ENCODE results near the gene NXN.
"Not testable (repeated sequence)": the region's sequence is repeated elsewhere in the genome, so short reads cannot be mapped to it uniquely, and the experiment has no call there.

The NXN gene

DNA sequence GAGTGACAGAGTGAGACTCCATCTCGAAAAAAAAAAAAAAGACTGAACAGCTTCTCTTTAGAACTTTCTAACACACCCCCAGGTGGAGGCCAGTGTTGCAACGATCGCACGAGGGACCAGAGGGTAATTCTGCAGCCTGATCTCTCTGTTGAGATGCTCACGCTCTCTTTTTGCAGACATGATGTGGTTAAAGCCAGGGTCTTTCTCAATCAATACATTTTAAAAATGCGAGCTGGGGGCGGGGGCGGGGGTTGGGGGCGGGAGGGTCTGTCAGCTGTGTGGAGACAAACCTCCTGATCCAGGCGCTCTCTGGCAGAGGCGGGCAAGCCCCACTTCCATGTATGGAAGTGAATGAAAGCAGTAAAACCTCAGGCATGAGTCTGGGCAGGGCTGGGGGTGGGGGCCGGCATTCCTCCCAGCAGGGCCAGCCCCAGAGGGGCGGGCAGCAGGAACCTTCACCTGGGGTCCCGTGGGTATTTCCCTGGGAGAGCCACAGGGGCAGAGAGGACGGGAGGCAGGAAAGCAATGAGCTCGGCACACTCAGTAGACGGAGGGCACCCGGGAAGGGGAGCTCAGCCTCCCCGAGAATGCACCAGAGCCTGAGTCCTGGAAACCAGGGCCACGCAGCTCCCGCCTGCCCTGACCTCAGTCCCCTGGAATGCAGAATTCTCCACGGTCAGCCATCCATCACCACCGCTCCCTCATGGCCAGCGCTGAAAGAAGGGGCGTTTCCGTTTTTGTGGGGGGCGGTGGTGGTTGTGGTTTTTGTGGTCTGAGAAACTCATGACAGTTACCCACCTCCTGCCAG, 28.0 kb downstream of the NXN start:
- no peak for DNase-seq

DNA sequence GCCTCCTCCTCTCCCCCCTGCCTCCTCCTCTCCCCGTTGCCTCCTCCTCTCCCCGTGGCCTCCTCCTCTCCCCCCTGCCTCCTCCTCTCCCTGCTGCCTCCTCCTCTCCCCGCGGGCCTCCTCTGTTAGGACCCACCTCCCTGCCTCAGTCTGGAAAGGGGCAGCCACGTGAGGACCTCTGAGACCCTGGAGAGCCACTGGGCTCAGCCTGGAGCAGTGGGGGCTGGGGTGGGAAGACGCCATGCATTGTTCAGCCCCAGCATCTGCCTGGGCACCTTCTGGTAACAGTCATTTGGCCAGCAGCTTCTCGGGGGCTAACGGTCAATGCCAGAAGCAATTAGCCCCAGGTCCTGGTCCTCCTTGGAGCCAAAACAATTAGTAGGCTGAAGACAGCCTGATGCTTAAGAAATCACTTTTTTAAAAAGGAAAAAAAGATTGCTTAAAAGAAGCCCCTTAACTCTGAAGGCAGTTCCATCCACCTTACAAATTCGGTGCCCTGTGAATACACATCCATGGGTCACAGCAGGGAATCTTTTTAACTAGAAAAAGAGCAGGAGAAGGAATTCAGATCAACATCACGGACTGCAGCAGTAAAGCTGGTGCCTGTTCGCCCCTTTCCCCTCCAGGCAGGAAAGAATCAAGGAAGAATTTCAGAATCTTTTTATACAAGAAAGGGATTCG, 29.8 kb downstream of the NXN start:
- DNase-seq, result no peak

DNA sequence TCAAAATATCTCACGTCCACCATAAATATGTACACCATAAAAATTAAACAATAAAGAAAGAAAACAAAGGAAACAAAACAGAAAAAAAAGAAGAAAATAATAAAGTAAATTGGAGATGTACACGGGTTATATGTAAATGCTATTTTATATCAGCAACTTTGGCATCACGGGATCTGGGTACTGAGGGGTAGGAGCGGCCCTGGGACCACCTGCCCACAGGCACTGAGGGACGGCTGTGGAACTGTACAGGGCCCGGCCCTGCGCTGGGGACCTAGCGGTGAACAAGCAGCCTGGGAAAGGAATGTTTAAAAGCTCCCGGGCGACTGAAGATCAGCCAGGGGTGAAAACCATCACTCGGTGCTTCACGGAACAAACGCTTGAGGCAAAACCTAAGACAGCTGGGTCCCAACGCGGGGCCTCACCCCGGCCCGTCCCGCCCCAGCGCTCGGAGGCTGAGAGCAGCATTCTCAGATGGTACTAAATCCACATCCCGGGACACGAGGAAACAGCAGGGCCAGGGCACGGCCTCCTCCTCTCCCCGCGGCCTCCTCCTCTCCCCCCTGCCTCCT, 31.2 kb downstream of the NXN start:
- no peak for DNase-seq

DNA sequence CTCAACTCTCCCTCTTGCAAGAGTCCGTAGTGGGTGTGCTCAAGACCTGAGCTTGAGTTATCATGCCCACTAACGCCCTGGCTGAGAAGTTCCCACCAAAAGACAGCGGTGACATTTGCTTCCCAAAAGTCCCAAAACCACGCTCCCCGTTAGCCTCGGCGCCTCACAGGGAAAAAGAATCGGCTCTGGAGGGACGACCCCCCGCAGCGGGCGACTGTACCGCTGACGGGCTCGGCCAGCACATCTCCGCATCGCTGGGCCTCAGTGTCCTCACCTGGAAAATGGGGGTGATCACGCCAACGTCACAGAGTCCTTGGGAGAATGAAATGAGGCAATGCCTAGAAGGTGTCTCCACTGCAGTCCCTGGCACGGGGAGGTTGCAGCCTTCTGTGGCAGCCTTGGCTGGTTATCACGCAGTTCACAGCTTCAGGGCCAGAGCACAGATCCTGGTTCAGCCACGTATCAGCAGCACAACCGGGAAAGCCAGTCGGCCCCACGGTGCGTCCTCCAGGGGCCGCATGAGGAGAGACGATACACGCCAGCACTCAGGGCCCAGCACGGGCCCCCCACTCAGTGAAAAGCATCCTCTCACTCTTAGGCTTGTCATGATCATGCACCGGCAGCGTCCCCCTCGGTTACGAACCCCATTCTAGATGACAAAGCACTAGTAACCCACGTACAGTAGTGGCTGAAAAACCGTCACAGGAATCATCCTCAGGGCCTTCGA, 32.9 kb downstream of the NXN start:
- no peak for DNase-seq

DNA sequence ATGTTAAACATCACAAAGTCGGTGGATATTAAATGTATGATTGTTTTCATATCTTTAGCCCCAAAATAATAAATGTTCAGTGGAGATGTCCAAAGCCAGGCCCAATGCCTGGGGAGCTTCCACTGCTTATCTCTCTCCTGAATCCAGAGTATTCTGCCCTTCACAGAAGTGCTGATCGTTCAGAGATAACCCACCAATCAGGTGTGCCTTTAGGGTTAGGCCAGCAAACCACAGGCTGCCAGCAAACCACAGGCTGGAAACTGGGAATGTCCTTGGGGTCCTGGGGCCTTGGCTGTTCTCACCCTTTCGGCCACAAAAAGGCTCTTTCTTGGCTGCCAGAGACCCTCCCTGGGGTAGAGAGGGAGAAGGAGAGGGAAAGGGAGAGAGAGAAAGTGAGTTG, 33.9 kb downstream of the NXN start:
- DNase-seq, result no peak

DNA sequence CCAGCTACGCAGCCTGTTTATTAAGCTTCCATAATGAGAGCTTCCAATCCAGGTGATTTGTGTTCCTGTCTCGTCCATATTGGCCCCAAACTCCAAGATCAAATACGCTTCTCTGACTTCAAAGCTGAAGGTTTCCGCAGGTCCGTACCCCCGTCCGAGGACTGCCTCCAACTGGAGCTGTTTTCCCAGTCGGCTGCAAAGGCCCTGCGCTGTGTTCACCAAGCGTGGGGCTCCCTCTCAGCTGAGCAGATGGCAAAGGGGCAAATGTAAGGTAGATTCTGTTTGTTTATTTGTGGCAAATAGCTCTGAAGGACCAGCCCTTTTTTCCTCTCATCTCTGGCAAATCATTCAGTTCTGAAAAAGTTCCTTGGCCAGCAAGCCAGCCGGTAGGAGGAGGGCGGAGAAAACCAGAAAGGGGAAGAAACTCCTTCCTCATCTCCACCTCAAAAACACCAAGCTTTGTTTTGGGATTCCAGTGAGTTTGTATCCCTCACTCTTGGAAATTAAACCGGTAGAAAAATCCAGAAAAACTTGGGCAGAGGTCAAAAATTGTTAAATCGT, 35.2 kb downstream of the NXN start:
- no peak for DNase-seq

DNA sequence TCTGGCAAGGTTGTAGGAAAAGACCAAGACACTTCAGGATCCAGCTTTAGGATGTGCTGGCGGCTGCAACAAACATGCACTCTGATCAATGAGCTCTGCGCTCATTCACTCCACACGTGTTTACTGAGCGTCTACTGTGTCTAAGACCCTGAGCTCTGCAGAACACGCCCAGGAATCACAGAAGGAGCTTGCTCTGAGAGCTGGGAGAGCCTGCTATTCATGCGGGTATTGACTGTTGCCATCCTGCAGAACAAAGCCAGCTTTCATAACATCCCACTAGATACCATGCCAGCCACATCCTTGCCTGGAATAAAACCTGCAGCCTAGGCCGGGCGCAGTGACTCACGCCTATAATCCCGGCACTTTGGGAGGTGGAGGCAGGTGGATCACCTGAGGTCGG, 44.1 kb downstream of the NXN start:
- no peak for DNase-seq

DNA sequence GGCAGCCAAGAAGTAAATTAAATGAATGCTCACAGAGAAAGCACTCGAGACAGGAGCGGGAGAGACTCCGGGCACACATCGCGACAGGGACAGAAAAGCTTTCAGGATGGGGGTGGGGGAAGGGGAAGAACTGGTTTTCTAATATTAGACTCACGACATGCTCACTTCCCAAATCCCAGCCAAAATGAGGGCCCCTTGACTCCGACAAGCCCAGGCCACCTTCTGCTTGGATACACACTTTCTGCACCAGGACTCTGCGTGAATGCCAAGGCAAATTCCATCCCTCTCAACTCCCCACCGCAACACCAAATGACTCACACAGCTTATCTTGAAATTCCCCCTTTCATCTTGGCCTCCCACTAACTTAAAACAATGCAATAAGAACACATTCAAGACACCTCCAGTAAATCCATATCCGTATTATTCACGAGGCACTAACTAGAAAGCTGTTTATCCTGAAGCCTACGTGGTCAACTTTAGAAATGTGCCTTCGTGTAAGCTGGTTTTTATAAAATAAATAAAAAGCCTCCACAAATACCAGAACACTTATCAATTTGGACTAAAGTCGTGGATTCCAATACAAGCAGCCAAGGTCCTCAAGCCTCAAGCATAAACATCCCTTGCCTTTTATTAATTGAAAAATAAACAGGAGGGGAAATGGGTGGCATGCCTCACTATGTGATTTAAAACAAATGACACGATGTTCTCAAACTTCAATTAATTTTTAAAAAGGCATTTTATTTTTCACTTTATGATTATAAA, 46.1 kb downstream of the NXN start:
- no peak for DNase-seq

DNA sequence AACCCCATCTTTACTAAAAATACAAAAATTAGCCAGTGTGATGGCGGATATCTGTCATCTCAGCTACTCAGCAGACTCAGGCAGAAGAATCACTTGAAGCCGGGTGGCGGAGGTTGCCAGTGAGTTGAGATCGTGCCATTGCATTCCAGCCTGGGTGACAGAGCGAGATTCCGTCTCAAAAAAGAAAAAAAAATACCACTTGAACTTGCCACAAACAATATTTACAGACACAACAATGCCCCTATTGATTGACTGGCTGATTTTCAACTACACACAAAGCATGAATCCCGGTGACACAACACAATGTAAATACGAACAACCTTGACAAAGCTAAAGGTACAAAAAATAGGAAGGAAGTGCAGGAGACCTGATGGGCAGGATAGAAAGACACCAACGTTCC, 49.3 kb downstream of the NXN start:
- DNase-seq, result no peak

DNA sequence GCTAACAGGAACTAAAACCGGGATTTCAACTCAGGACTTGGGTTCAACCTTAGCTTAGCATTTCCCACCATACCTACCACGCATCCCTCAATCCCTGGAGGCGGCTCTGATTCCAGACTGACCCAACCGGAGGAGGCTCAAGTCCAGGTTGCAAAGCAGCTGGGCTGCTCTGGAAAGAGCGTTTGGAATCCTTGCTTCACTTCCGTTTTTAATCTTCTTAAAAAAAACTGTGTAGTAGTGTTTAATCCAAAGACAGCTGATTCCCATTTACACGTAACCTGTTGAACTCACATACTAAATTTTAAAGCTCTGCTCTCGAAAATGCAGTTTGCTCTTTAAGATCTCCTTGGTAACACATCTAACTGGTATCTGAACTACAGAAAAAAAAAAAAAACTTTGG, 50.0 kb downstream of the NXN start:
- DNase-seq, result no peak

DNA sequence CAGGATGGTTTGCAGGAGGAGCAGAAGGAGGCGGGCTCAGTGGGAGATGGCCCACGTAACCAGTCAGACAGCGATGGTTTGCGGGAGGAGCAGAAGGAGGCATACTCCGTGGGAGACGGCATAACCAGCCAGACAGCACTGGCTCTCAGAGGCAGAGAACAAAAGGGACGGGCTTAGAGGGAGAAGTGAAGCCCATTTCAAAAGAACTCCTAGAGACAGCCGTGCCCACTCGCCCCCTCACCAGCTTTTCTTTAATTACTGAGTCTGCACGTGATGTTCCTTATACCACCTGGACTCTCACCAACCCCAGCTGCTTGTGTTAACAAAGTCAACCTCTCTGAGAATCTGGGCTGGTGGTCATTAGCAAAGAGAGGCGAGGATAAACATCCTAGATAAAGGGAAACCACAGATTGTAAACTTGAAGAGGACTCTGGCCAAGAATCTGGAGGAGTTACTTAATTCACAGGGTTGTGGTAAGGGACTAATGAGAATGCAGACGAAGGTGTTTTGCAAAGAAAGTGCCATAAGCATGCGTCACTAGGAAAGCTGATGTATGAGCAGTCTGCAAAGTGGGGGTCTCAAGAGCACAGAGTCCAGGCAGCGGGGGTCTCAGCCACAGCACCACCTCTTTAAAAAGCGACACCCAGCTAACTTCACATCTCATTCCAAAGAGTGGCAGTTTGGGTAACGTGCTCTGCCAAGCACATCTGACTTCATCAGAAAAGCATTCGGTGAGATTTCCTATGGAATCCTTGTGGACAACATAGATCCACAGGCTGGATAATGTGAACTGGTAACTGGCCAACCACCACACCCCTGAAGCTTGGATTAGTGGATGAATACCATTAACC, 51.7 kb downstream of the NXN start:
- no peak for DNase-seq

DNA sequence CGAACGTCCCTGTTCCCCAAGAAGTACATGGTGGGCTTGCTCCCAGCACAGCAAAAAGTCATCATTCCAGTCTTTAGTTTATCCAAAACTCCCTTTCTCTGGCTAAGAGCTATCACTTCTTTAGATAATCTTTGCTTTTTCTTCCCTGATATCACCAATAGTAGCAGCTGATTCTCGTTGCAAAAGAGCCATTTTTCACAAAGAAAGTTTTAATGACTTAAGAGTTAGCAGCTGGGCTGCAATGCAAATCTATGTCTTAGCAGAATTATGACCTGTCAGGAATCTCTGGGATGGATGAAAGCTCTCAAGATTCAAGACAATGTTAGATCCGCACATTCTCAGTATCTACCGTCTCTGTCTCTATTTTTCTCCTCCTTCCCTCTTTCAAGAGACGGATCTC, 53.8 kb downstream of the NXN start:
- no peak for DNase-seq

DNA sequence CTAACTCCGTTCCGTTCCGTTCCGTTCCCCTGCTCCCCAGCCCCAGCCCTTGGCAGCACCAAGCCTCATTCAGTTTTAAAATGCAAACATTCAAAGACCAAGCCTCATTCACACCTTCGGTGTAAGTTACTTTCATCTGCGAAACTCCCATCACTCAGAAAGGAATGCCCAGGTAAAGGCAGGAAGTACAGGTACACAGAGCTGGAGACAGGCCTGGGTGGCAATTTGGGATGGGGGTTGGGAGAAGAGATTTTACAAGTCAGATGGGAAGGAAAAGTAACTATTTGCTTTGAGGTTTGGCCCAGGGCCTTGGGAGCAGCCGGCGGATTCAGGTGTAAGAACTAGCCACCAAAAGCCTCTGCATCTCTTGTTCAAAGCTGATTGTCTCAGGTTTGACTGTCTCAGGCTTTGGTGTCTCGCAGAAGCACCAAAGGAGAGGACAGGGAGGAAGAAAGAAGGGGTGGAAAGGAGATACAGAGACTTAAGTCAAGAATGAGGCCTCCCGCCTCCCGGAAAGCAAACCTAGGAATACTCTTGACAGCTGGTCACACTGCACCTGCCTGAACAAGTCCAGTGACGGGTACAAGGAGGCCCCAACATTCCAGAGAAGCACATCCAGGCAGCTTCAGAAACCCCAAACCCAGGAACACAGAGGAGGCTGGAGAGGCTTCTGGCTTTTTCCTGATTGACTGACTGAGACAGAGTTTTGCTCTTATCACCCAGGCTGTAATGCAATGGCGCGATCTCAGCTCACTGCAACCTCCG, 54.7 kb downstream of the NXN start:
- DNase-seq, result no peak

DNA sequence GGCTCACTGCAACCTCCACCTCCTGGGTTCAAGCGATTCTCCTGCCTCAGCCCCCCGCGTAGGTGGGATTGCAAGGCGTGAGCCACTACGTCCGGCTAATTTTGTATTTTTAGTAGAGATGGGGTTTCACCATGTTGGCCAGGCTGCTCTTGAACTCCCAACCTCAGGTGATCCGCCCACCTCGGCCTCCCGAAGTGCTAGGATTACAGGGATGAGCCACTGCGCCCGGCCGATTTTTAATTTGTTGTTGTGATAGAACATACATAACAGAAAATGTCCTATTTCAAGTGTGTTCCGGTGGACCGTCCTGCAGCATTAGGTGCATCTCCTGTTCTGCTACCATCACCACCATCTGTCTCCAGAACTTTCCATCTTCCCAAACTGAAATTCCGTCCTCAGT, 55.3 kb downstream of the NXN start:
- DNase-seq, result not testable (repeated sequence)

DNA sequence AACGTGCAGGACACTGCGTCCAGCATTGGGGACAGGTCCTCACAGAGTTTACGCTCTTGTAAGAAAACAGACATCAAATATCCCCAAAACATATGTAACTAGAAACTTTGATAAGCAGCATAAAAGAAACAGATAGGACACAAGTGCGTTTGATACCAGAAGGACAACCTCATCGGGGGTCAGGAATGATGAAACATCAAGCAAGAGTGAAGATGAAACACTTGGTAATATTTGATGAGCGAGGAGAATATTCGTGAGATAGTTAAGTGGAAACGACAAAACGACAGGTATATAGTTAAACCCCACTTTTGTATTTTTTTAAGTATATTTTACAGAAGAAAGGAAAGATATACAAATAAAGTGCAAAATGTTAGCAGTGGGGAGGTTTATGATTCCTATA, 55.9 kb downstream of the NXN start:
- no peak for DNase-seq

DNA sequence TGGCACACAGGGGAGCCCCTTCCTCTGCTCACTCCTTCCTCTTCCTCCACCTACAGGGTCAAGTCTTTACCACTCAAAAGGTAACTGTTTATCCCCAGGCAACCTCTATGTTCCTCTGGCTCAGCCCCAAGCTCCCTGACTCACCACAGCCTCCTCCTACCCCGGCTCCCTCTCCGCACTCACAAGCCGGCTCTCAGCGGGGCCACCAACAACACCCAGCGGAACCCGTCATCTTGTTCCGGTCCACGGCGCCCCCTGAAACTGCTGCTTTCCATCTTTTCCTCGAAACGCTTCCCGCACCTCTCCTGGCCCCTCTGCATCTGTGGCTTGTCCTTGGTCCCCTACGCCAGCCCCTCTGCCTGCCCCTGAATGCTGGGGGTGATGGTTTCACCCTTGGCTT, 58.4 kb downstream of the NXN start:
- no peak for DNase-seq

DNA sequence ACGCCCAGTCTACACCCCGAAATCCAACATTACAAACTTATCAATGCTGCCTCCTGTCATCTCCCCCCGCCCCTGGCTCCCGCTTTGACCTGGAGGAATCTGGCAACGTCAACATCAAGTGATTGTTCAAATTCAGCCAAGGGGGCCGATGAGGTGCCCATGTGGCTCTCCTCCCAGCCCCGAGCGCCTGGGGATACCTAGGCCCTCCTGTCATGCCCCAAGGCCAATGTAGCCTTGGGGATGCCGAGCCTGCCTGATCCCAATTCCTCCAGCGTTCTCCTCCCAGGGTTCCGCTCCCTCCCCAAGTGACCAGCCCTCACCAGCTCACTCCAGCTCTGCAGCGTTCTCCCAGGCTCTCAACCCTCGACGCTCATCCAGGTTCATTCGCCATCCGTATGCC, 59.4 kb downstream of the NXN start:
- DNase-seq, result no peak

DNA sequence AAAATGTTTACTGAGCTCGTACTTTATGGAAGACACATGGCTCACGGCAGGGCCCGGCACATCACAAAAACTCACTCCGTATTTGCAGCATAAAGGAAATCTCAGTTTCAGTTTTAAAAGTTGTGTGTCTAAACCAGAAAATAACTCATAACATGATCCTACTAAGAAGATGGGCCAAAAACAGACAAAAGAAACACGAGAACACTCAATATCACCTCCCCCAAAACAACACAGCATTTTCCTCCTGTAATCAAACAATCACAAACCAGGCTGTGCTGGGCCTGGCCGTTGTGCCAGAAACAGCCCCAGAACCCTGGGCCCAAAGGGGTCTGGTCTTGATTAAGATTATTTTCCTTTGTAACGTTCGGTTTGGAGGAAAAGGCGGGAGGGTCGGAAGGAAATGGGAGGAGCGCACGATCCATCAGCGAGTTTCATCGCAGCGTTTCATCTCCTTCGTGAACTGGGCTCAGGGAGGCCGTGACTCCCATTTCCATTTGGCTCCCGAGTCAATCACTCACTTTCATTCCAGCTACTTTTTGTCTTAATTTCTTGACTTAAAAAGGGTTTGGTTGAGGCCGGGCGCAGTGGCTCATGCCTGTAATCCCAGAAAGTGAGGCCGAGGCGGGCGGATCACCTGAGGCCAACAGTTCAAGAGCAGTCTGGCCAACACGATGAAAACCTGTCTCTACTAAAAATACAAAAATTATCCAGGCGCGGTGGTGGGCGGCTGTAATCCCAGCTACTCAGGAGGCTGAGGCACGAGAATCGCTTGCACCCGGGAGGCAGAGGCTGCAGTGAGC, 61.4 kb downstream of the NXN start:
- DNase-seq, result no peak

DNA sequence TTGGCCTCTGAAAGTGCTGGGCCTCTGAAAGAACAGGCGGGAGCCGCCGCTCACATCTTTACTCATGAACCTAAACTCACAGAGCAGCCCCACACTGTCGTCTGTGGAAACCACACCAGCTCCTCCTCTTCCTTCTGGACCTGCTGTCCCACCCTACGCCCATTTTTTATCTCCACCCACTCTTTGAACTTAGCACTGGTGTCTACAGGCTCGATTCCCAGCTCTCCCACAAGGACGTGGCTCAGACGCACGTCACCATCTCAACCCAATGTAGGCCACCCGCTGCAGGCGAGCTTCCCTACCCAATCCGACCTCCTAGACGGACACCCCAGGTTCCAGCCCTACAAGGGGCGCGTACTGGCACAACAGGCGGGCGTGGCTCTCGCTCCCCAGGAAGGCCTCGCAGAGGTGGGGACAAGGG, 62.2 kb downstream of the NXN start:
- DNase-seq, result no peak

DNA sequence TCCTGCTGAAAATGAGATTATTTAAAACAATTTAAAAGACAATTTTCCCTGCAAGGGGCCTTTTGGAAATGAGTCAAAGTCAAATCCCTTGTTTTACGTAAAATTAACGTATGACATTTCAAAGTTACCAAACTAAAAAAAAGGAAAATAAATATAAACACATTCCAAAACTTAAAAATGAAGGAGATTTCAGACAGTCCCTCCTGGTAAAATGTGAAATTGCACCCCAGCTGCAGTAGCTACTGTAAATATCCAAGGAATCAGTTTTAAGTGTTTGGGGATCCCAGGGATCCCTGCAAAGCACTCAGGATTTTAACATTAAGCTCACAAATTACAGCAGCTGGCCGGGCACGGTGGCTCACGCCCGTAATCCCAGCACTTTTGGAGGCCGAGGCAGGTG, 63.3 kb downstream of the NXN start:
- no peak for DNase-seq
